HG02981 (cell line): ENCODE measurements around the gene POLR3GL.
"Not testable (repeated sequence)": the region's sequence is repeated elsewhere in the genome, so short reads cannot be mapped to it uniquely, and the experiment has no call there.

Experiments
- ATAC-seq: cut with Tn5 transposase; IDR thresholded peaks from one replicate; pipeline ENCODE4 v1.9.1; 2021; ENCODE audit warnings: mild to moderate bottlenecking, moderate library complexity; ENCODE audit not compliant: unreplicated experiment

POLR3GL gene

DNA sequence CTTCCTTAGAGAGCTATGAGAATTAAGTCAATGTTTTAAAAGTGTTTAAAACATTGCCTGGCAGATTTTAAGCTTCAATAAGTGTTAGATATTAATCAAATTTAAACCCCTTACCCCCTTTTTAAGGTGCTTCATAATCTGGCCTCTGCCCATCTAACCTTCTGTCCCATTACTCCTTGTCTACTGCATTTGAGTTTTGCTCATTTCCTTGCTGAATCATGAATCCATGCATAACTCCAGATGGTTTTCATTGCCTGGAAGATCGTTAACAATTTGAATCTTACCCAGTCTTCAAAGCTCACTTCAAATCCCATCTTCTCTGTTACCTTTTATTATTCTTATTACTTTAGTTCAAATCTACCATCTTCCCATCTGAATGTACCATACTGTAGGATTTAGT, 52.4 kb downstream of the POLR3GL start:
- no peak for ATAC-seq

- ATAC-seq: no peak
Observed at GRCh38 chr1:146019231-146020057, 55.0 kb downstream of the POLR3GL start.

GRCh38 chr1:146020058-146021049, 55.9 kb downstream of the POLR3GL start:
- no peak for ATAC-seq

GRCh38 chr1:146021050-146021445, 56.6 kb downstream of the POLR3GL start:
- ATAC-seq: no peak

DNA sequence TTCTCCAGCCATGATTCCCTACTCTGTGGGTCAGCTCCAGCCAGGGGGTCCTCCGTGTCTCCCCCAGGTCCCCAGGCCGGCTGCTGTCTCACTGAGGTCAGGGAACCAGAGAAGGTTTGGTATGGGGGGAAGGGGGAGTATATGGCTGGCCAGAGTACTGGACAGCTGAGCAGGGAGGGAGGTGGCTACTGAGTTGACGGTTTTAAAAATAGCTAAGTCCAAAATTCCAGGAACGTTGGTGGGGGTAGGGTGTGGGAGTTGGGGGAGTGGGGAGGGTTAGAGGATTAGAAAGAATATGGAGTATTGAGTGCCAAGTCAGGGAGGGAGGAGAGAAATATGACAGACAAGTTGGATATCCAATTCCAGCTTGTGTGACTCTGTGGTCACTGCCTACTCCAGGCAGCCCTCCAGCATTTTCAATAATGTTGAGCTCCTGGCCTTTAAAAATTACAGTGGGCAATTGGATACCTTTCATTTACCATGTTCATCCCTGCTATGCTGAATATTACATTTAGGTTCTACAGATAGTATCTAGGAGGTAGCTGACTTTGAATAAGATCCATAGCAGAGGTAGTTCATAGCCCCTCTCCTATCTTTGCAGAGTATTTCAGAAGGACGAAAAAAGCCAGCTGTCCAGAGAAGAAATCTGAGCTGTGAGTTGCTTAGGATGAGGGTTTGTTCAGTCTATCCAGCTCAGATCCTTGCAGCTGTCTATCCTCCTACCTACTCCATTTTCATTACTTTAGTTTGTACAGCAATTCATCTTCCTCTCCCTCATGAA, 57.3 kb downstream of the POLR3GL start, which contains the start of gene HJV:
HJV (minus strand) TSS at position 114 of the 781 bp plus-strand sequence. CDS start 1,504 bp downstream, outside the sequence.
- ATAC-seq: no peak

DNA sequence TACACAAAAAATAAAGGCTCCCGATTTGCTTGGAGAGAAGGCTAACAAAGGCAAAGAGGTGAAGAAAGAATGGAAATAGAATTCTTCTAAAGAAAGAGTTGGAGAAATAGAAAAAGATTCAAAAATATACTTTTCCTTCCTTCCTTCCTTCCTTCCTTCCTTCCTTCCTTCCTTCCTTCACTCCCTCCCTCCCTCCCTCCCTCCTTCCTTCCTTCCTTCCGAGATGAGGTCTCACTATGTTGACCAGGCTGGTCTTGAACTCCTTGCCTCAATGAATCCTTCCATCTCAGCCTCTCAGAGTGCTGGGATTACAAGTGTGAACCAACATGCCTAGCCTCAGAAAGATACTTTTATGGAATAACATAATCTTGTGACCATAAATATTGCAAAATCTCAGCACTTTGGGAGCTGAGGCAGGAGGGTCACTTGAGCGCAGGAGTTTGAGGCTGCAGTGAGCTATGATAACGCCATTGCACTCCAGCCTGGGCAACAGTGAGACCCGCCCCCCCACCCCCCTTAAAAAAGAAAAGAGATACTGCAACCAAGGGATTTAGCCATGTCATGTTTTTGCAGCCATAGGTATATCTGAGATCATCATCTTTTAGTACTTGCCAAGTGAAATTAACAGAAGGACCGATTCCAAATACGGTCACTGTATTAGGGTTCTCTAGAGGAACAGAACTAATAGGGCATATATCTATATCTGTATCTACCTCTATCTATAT, 58.1 kb downstream of the POLR3GL start:
- no peak for ATAC-seq

- not testable (repeated sequence) for ATAC-seq
Observed at GRCh38 chr1:146025787-146026495, 61.5 kb downstream of the POLR3GL start.

DNA sequence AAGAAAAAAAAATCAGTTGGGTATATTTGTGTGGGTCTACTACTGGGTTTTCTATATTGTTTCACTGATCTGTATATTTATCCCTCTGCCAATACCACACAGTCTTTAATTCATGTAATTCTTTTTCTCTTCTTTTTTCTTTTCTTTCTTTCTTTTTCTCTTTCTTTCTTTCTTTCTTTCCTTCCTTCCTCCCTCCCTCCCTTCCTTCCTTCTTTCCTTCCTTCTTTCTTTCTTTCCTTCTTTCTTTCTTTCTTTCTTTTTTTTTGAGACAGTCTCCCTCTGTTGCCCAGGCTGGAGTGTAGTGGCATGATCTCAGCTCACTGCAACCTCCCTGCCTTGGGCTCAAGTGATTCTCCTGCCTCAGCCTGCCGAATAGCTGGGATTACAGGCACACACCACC, 62.2 kb downstream of the POLR3GL start:
- not testable (repeated sequence) for ATAC-seq
